HepG2 (cell line): ENCODE data around the gene B4GALT1. TPM values are rescaled to one million over a fixed set of nuclear protein-coding genes. Genes with fewer than 3 reads are reported as not detected.

Experiments
- ATAC-seq: fragments of 200-7000 bp; cut with Tn5 transposase; 3 replicates; pipeline ENCODE4 v1.9.1; 2020; ENCODE audit warnings: mild to moderate bottlenecking, moderate library complexity
- BruUV-seq: library from RNA; stranded (reverse); fragments of 400-500 nt; replicated peaks from 2 replicates; lab custom pipeline; 2021; lab: Mats Ljungman, UMichigan
- CTCF ChIA-PET: fragments of 300-600 bp; formaldehyde crosslinking; extraction: SDS; loops from one replicate; lab custom pipeline; 2021; ENCODE audit warnings: low total read pairs, inconsistent platforms, low intra/inter-chr PET ratio; lab: Yijun Ruan, JAX
- POLR2A ChIA-PET: fragments of 350-600 bp; sonication (Branson Sonifier 250); formaldehyde crosslinking; loops from one replicate; lab custom pipeline; 2020; ENCODE audit warnings: antibody characterized with exemption, inconsistent platforms; lab: Yijun Ruan, JAX
- DNase-seq: peaks from one replicate; pipeline ENCODE4 v3.0.0-alpha.2; 2015; ENCODE audit warnings: low spot score
- FAIRE-seq: peaks from 3 replicates; lab custom pipeline; 2011; peaks lifted over from hg19 to GRCh38; lab: Jason Lieb, UNC
- H2AFZ ChIP-seq: one replicate; pipeline ENCODE4 v1.6.1; 2011; ENCODE audit warnings: low read length, inconsistent platforms
- H3K27ac ChIP-seq: fragments of 300-600 bp; 3 replicates; pipeline ENCODE4 v1.8.0; 2011; ENCODE audit warnings: mixed run types, mild to moderate bottlenecking, mixed read lengths, low read length, inconsistent platforms; ENCODE audit not compliant: insufficient read depth; ENCODE audit errors: extremely low read length
- H3K27me3 ChIP-seq, 2 experiments: fragments of 200-600 bp in 1 of 2; 2 replicates in 1 of 2; 3 replicates in 1 of 2; pipeline versions ENCODE4 v1.6.0 to v1.8.0; 2011; ENCODE audit warnings: low read length in 2 of 2, mild to moderate bottlenecking in 2 of 2, moderate library complexity in 2 of 2, inconsistent platforms in 1 of 2; ENCODE audit not compliant: insufficient read depth in 2 of 2, control insufficient read depth in 1 of 2
- H3K36me3 ChIP-seq, 2 experiments: fragments of 200-600 bp in 1 of 2; replicated peaks in 1 of 2; 2 replicates in 1 of 2; 3 replicates in 1 of 2; pipeline versions ENCODE4 v1.5.1 to v1.8.0; 2011; ENCODE audit warnings: low read length in 2 of 2, inconsistent platforms in 1 of 2; ENCODE audit not compliant: insufficient read depth in 2 of 2, control insufficient read depth in 1 of 2
- H3K4me1 ChIP-seq: 2 replicates; pipeline ENCODE4 v1.5.1; 2012; ENCODE audit warnings: low read length, inconsistent platforms; ENCODE audit not compliant: insufficient read depth
- H3K4me2 ChIP-seq: 2 replicates; pipeline ENCODE4 v1.6.0; 2011; ENCODE audit warnings: low read depth, low read length, inconsistent platforms
- H3K4me3 ChIP-seq, 3 experiments: fragments of 200-600 bp in 1 of 3; sonication (generic), shearing (Covaris generic) in 1 of 3; replicated peaks in 1 of 3; 2 replicates each; pipeline ENCODE4 v1.5.1; 2011 to 2016; ENCODE audit warnings: low read length in 3 of 3, inconsistent platforms in 2 of 3, low read depth in 2 of 3, mild to moderate bottlenecking in 2 of 3, control low read depth in 1 of 3, mixed read lengths in 1 of 3; ENCODE audit not compliant: insufficient read depth in 1 of 3
- H3K79me2 ChIP-seq: one replicate; pipeline ENCODE4 v1.6.1; 2011; ENCODE audit warnings: low read length, inconsistent platforms; ENCODE audit not compliant: insufficient read depth
- H3K9ac ChIP-seq: 2 replicates; pipeline ENCODE4 v1.6.0; 2011; ENCODE audit warnings: mild to moderate bottlenecking, low read depth, low read length, inconsistent platforms; ENCODE audit not compliant: insufficient read depth
- H3K9me3 ChIP-seq: 2 replicates; pipeline ENCODE4 v1.5.1; 2012; ENCODE audit warnings: mild to moderate bottlenecking, low read length
- H4K20me1 ChIP-seq: 2 replicates; pipeline ENCODE4 v1.6.0; 2011; ENCODE audit warnings: inconsistent platforms, mild to moderate bottlenecking, low read length, moderate library complexity; ENCODE audit not compliant: insufficient read depth
- CBX2 ChIP-seq, 2 experiments: fragments of 200-600 bp in 1 of 2; sonication (generic); formaldehyde crosslinking in 1 of 2; IDR thresholded peaks; 2 replicates each; pipeline versions ENCODE4 v1.7.0 to v1.8.1; 2018 to 2022; ENCODE audit warnings: low read depth in 2 of 2, low read length in 1 of 2, mild to moderate bottlenecking in 1 of 2, missing genetic modification reagents in 1 of 2
- E2F5 ChIP-seq: sonication (generic); formaldehyde crosslinking; conservative IDR thresholded peaks from 2 replicates; pipeline ENCODE4 v1.4.0; 2020; ENCODE audit warnings: missing genetic modification reagents
- MXI1 ChIP-seq: IDR thresholded peaks from 3 replicates; pipeline ENCODE4 v1.6.1; 2012; ENCODE audit warnings: low read depth, low read length, inconsistent platforms, borderline replicate concordance
- NCOA2 ChIP-seq: sonication (generic); formaldehyde crosslinking; IDR thresholded peaks from 2 replicates; pipeline ENCODE4 v1.8.0; 2022; ENCODE audit warnings: inconsistent platforms
- NR2C2 ChIP-seq: sonication (generic); formaldehyde crosslinking; IDR thresholded peaks from 2 replicates; pipeline ENCODE4 v1.4.0; 2020; ENCODE audit warnings: missing genetic modification reagents, mild to moderate bottlenecking, moderate library complexity, borderline replicate concordance
- PHF20 ChIP-seq: sonication (generic); formaldehyde crosslinking; IDR thresholded peaks from 2 replicates; pipeline ENCODE4 v1.5.0; 2020; ENCODE audit warnings: mild to moderate bottlenecking, missing genetic modification reagents
- RFX3 ChIP-seq: IDR thresholded peaks from 2 replicates; pipeline ENCODE4 v1.6.1; 2016; ENCODE audit warnings: missing biosample characterization, missing genetic modification reagents
- THAP9 ChIP-seq: sonication (generic); formaldehyde crosslinking; IDR thresholded peaks from 2 replicates; pipeline ENCODE4; 2020; ENCODE audit warnings: missing genetic modification reagents, mild to moderate bottlenecking, borderline replicate concordance
- ZNF569 ChIP-seq: sonication (generic); formaldehyde crosslinking; IDR thresholded peaks from 2 replicates; pipeline ENCODE4 v1.5.0; 2020; ENCODE audit warnings: mild to moderate bottlenecking, missing genetic modification reagents, moderate library complexity, borderline replicate concordance
- ZNF670 ChIP-seq: sonication (generic); formaldehyde crosslinking; IDR thresholded peaks from 2 replicates; pipeline ENCODE4 v1.8.0; 2022; ENCODE audit warnings: mild to moderate bottlenecking, missing genetic modification reagents, borderline replicate concordance
- ZNF75D ChIP-seq: sonication (generic); formaldehyde crosslinking; IDR thresholded peaks from 2 replicates; pipeline ENCODE4 v1.8.1; 2023; ENCODE audit warnings: missing genetic modification reagents, mild to moderate bottlenecking, borderline replicate concordance
- WGBS: methylation state at CpG from one replicate; pipeline ENCODE4 v1.1.6; 2017; ENCODE audit warnings: low lambda C conversion rate; 5-methylcytosine and 5-hydroxymethylcytosine counted together
- in situ Hi-C: cut with HindIII; loops from 2 replicates; pipeline ENCODE4 v1.10.0; 2017; ENCODE audit warnings: low pct_unique_long_range_greater_than_20kb; ENCODE audit not compliant: extremely low pct_ligation_motif_present
- intact Hi-C: fragments of 100-400 bp; cut with micrococcal nuclease; formaldehyde crosslinking; loops from one replicate; pipeline ENCODE4 v1.10.0; 2022; ENCODE audit not compliant: unreplicated experiment
- polyA plus RNA-seq, 8 experiments: library from polyadenylated mRNA; depleted of rRNA in 3 of 8; stranded (reverse) in 7 of 8; unstranded in 1 of 8; fragments of >200 nt; fragmentation: Illumina TruSeq in 4 of 8; extraction: Trizol in 4 of 8; gene quantifications; 2 replicates each; pipeline versions ENCODE4 v1.2.1 to v1.2.3, GENCODE V29; 2011 to 2016; ENCODE audit warnings: low read depth in 4 of 8, missing spikeins in 1 of 8, mixed read lengths in 1 of 8; ENCODE audit not compliant: insufficient read depth in 1 of 8
- total RNA-seq, 5 experiments: library from RNA; depleted of rRNA; stranded (reverse); fragments of >200 nt; fragmentation: Illumina TruSeq; extraction: Trizol; gene quantifications; 2 replicates each; pipeline ENCODE4 v1.2.3, GENCODE V29; 2016; ENCODE audit warnings: low read depth in 1 of 5
- TF ChIP-seq, protein P1 (sequence below): sonication (generic); formaldehyde crosslinking; IDR thresholded peaks from 2 replicates; pipeline ENCODE4 v1.8.1; 2023; ENCODE audit warnings: mild to moderate bottlenecking, missing genetic modification reagents
- TF ChIP-seq, protein P2 (sequence below): sonication (generic); formaldehyde crosslinking; IDR thresholded peaks from 2 replicates; pipeline ENCODE4 v1.5.0; 2020; ENCODE audit warnings: mild to moderate bottlenecking, missing genetic modification reagents

The B4GALT1 gene
- total and polyA plus RNA-seq, 2 of the 13 experiments (the other 11 are each of a cell fraction or from before 2014, with no cell fraction given) = 15.7 to 33.5 TPM

- TF ChIP-seq, protein P1, sequence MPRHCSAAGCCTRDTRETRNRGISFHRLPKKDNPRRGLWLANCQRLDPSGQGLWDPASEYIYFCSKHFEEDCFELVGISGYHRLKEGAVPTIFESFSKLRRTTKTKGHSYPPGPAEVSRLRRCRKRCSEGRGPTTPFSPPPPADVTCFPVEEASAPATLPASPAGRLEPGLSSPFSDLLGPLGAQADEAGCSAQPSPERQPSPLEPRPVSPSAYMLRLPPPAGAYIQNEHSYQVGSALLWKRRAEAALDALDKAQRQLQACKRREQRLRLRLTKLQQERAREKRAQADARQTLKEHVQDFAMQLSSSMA (CRISPR knock-in tag) = no peak
- TF ChIP-seq NR2C2 (CRISPR knock-in tag) (no peak), PHF20 (no peak), THAP9 (CRISPR knock-in tag) (no peak), MXI1 (no peak), ZNF75D (CRISPR knock-in tag) (no peak), CBX2 (IDR thresholded peaks at IDR 0.05; ENCODE audit: low read depth, low read length) (no peak), CBX2 (CRISPR knock-in tag; IDR thresholded peaks at IDR 0.05; ENCODE audit: low read depth) (no peak)
Observed at GRCh38 chr9:33138768-33139167, 28.4 kb downstream of the B4GALT1 start (continued).

DNA sequence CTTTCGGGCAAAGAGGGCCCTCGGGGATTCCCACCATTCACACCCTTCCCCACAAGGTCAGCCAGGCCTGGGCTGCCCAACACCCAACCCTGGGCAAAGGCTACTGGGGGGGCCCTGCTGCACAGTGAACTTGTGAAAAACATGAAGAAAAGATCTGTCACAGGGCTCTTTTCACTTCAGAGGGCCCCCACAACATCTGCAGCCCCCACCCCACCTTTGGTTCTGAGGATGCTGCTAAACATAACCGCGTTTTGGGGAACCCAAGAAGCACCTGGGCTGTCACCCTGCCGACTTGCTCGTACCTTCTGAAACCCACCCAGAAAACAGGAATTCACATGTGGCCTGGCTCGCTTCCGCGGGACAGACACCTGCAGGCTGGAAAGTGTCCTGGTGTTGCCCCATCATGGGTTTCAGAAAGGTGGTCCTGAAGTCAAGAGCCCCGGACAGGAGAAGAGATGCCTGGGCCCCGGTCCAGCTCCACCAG is 29.3 kb downstream of the B4GALT1 start:
- POLR2A ChIA-PET = no interaction called here
- Histone ChIP-seq H3K4me2 (no peak overlapping the region), H3K36me3 (peaks cover 8 to 29% of the 10 kb centered on the region in 2 experiments), H3K9me3 (no peaks in the 10 kb centered on the region), H3K79me2 (peaks cover 39% of the 10 kb centered on the region), H4K20me1 (peaks cover 23% of the 10 kb centered on the region), H3K4me3 (no peak overlapping the region), H3K27me3 (no peaks in the 10 kb centered on the region)
- FAIRE-seq = no peak
- in situ Hi-C loops = no loop called here
- no TSS peak for BruUV-seq
- no peak for ATAC-seq
- CTCF ChIA-PET = no interaction called here
- no peak for TF ChIP-seq NCOA2 (CRISPR knock-in tag)
- TF ChIP-seq, protein P2, sequence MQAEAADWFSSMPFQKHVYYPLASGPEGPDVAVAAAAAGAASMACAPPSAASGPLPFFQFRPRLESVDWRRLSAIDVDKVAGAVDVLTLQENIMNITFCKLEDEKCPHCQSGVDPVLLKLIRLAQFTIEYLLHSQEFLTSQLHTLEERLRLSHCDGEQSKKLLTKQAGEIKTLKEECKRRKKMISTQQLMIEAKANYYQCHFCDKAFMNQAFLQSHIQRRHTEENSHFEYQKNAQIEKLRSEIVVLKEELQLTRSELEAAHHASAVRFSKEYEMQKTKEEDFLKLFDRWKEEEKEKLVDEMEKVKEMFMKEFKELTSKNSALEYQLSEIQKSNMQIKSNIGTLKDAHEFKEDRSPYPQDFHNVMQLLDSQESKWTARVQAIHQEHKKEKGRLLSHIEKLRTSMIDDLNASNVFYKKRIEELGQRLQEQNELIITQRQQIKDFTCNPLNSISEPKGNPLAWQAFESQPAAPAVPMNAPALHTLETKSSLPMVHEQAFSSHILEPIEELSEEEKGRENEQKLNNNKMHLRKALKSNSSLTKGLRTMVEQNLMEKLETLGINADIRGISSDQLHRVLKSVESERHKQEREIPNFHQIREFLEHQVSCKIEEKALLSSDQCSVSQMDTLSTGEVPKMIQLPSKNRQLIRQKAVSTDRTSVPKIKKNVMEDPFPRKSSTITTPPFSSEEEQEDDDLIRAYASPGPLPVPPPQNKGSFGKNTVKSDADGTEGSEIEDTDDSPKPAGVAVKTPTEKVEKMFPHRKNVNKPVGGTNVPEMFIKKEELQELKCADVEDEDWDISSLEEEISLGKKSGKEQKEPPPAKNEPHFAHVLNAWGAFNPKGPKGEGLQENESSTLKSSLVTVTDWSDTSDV (CRISPR knock-in tag) = no peak
- no peak for TF ChIP-seq RFX3
- TF ChIP-seq ZNF670 (CRISPR knock-in tag) = no peak
- TF ChIP-seq E2F5 (CRISPR knock-in tag) = no peak
- no peak for TF ChIP-seq ZNF569 (CRISPR knock-in tag)
- TF ChIP-seq, all 625 proteins: peak for 0
- 93% methylated on average over 3 of the region's 11 CpGs for WGBS
- no peak overlapping the region for H2AFZ ChIP-seq
- intact Hi-C loops = no loop called here
- H3K9ac ChIP-seq = no peak overlapping the region
- DNase-seq = no peak
- peaks cover 33% of the 10 kb centered on the region for H3K4me1 ChIP-seq
- no peak overlapping the region for H3K27ac ChIP-seq
